Left cardiac atrium (tissue), 4 donors: Measurements from ENCODE around the gene KSR2. TPM values are rescaled to one million over a fixed set of nuclear protein-coding genes. Genes with fewer than 3 reads are reported as not detected.
"Not testable (repeated sequence)": the region's sequence is repeated elsewhere in the genome, so short reads cannot be mapped to it uniquely, and the experiment has no call there.

Experiments
- ATAC-seq, 2 donors: fragments of 200-7000 bp; cut with Tn5 transposase; one replicate each; pipeline ENCODE4 v1.9.1; 2020; ENCODE audit warnings: mild to moderate bottlenecking in 2 of 2, moderate library complexity in 2 of 2
- DNase-seq: peaks from one replicate; pipeline ENCODE4 v3.0.0-alpha.2; 2020
- intact Hi-C, 2 donors: fragments of 100-400 bp; cut with DNase I; formaldehyde crosslinking; loops; one replicate each; pipeline versions ENCODE4 v1.14.1 to v1.15.1; 2022 to 2023
- total RNA-seq, 2 donors: library from RNA; stranded (reverse); fragmentation: NEBNext Ultra II Directional; extraction: Animal tissue kit (Norgen Biotek cat#: 25700); gene quantifications; one replicate each; pipeline ENCODE4 v1.2.1, GENCODE V29; 2021
- donor health status: DM: no; HTN: yes; CAD: no.
- donor health status: DM: no; HTN: yes; CAD: no; lungs with severe emphysema.
- donor health status: DM: yes; HTN: yes; CAD: no.
- donor health status: Dilated cardiomyopathy.

The KSR2 gene
- total RNA-seq, 2 donors from 2014 or later, result under 0.01 to 0.05 TPM

- DNase-seq, result no peak
- intact Hi-C loops, result no loop called here
- ATAC-seq, result no peak
These were observed 68.2 kb downstream of the KSR2 start for GRCh38 chr12:117900561-117900960.

- no peak for DNase-seq
- no peak for ATAC-seq
- intact Hi-C loops, result no loop called here
These were observed 71.2 kb downstream of the KSR2 start for GRCh38 chr12:117897372-117898161.

- DNase-seq (no peak), ATAC-seq (no peak)
- intact Hi-C loops, result no loop called here
These were observed 72.8 kb downstream of the KSR2 start for GRCh38 chr12:117896009-117896408.

- ATAC-seq (no peak), DNase-seq (no peak)
- intact Hi-C loops, result no loop called here
These were observed 76.3 kb downstream of the KSR2 start for GRCh38 chr12:117892441-117892840.

- ATAC-seq, DNase-seq, intact Hi-C loops: not testable (repeated sequence)
These were observed 77.5 kb downstream of the KSR2 start for GRCh38 chr12:117891265-117891664.

GRCh38 chr12:117890644-117891043 is 78.1 kb downstream of the KSR2 start:
- intact Hi-C loops, result no loop called here

GRCh38 chr12:117890137-117890536 is 78.7 kb downstream of the KSR2 start:
- DNase-seq (no peak), ATAC-seq (no peak)
- intact Hi-C loops, result no loop called here

More at GRCh38 chr12:117890644-117891043, 78.1 kb downstream of the KSR2 start:
- ATAC-seq, result no peak
- DNase-seq, result no peak

- no peak for ATAC-seq
- intact Hi-C loops, result no loop called here
- no peak for DNase-seq
These were observed 79.7 kb downstream of the KSR2 start for GRCh38 chr12:117889098-117889497.

GRCh38 chr12:117885211-117885610 is 83.6 kb downstream of the KSR2 start:
- no peak for DNase-seq
- intact Hi-C loops, result no loop called here
- no peak for ATAC-seq

GRCh38 chr12:117884161-117884560 is 84.6 kb downstream of the KSR2 start:
- intact Hi-C loops, result no loop called here
- ATAC-seq (no peak), DNase-seq (no peak)

- intact Hi-C loops, result no loop called here
- ATAC-seq (no peak), DNase-seq (no peak)
These were observed 86.1 kb downstream of the KSR2 start for GRCh38 chr12:117882603-117883184.

GRCh38 chr12:117882181-117882580 is 86.6 kb downstream of the KSR2 start:
- ATAC-seq (no peak), DNase-seq (no peak)
- intact Hi-C loops, result no loop called here

GRCh38 chr12:117881517-117881916 is 87.3 kb downstream of the KSR2 start:
- intact Hi-C loops, result no loop called here
- ATAC-seq (no peak), DNase-seq (no peak)

GRCh38 chr12:117878605-117879004 is 90.2 kb downstream of the KSR2 start:
- DNase-seq (no peak), ATAC-seq (no peak)
- intact Hi-C loops, result loop anchor here in 1 of 2 donors (10.0 kb wide), 2 partner anchors 156 to 496 kb away; partner anchors contain the start of genes SUDS3 and TAOK3

- intact Hi-C loops, result loop anchor here in 1 of 2 donors (10.0 kb wide), 2 partner anchors 158 to 498 kb away; partner anchors contain the start of genes SUDS3 and TAOK3
- no peak for DNase-seq
- ATAC-seq, result no peak
These were observed 92.4 kb downstream of the KSR2 start for GRCh38 chr12:117876436-117876816.

- intact Hi-C loops, result loop anchor here in 1 of 2 donors (10.0 kb wide), 2 partner anchors 159 to 499 kb away; partner anchors contain the start of genes SUDS3 and TAOK3
- DNase-seq (no peak), ATAC-seq (no peak)
These were observed 92.9 kb downstream of the KSR2 start for GRCh38 chr12:117875744-117876435.

- ATAC-seq, result peak; percentile 70 to 76
- peak; percentile 76 for DNase-seq
- intact Hi-C loops, result loop anchor here in 1 of 2 donors (10.0 kb wide), 2 partner anchors 160 to 500 kb away; partner anchors contain the start of genes SUDS3 and TAOK3
These were observed 93.9 kb downstream of the KSR2 start for GRCh38 chr12:117874842-117875434.

- ATAC-seq, DNase-seq: not testable (repeated sequence)
- intact Hi-C loops, result loop anchor here in 1 of 2 donors (10.0 kb wide), 2 partner anchors 161 to 501 kb away; partner anchors contain the start of genes SUDS3 and TAOK3
These were observed 94.6 kb downstream of the KSR2 start for GRCh38 chr12:117874198-117874597.

GRCh38 chr12:117872546-117873169 is 96.1 kb downstream of the KSR2 start:
- ATAC-seq (no peak), DNase-seq (no peak)
- intact Hi-C loops, result loop anchor here in 1 of 2 donors (10.0 kb wide), 2 partner anchors 162 to 502 kb away; partner anchors contain the start of genes SUDS3 and TAOK3
